HepG2 (cell line): ENCODE data around the gene TNXB. TPM values are rescaled to one million over a fixed set of nuclear protein-coding genes. Genes with fewer than 3 reads are reported as not detected.

ENCODE experiments used
- ATAC-seq: fragments of 200-7000 bp; cut with Tn5 transposase; 3 replicates; pipeline ENCODE4 v1.9.1; 2020; ENCODE audit warnings: mild to moderate bottlenecking, moderate library complexity
- BruUV-seq: library from RNA; stranded (reverse); fragments of 400-500 nt; replicated peaks from 2 replicates; lab custom pipeline; 2021; lab: Mats Ljungman, UMichigan
- CTCF ChIA-PET: fragments of 300-600 bp; formaldehyde crosslinking; extraction: SDS; loops from one replicate; lab custom pipeline; 2021; ENCODE audit warnings: low total read pairs, inconsistent platforms, low intra/inter-chr PET ratio; lab: Yijun Ruan, JAX
- POLR2A ChIA-PET: fragments of 350-600 bp; sonication (Branson Sonifier 250); formaldehyde crosslinking; loops from one replicate; lab custom pipeline; 2020; ENCODE audit warnings: antibody characterized with exemption, inconsistent platforms; lab: Yijun Ruan, JAX
- DNase-seq: peaks from one replicate; pipeline ENCODE4 v3.0.0-alpha.2; 2015; ENCODE audit warnings: low spot score
- FAIRE-seq: peaks from 3 replicates; lab custom pipeline; 2011; peaks lifted over from hg19 to GRCh38; lab: Jason Lieb, UNC
- H2AFZ ChIP-seq: one replicate; pipeline ENCODE4 v1.6.1; 2011; ENCODE audit warnings: low read length, inconsistent platforms
- H3K27ac ChIP-seq: fragments of 300-600 bp; 3 replicates; pipeline ENCODE4 v1.8.0; 2011; ENCODE audit warnings: mixed run types, mild to moderate bottlenecking, mixed read lengths, low read length, inconsistent platforms; ENCODE audit not compliant: insufficient read depth; ENCODE audit errors: extremely low read length
- H3K27me3 ChIP-seq, 2 experiments: fragments of 200-600 bp in 1 of 2; 2 replicates in 1 of 2; 3 replicates in 1 of 2; pipeline versions ENCODE4 v1.6.0 to v1.8.0; 2011; ENCODE audit warnings: low read length in 2 of 2, mild to moderate bottlenecking in 2 of 2, moderate library complexity in 2 of 2, inconsistent platforms in 1 of 2; ENCODE audit not compliant: insufficient read depth in 2 of 2, control insufficient read depth in 1 of 2
- H3K36me3 ChIP-seq, 2 experiments: fragments of 200-600 bp in 1 of 2; replicated peaks in 1 of 2; 2 replicates in 1 of 2; 3 replicates in 1 of 2; pipeline versions ENCODE4 v1.5.1 to v1.8.0; 2011; ENCODE audit warnings: low read length in 2 of 2, inconsistent platforms in 1 of 2; ENCODE audit not compliant: insufficient read depth in 2 of 2, control insufficient read depth in 1 of 2
- H3K4me1 ChIP-seq: 2 replicates; pipeline ENCODE4 v1.5.1; 2012; ENCODE audit warnings: low read length, inconsistent platforms; ENCODE audit not compliant: insufficient read depth
- H3K4me2 ChIP-seq: 2 replicates; pipeline ENCODE4 v1.6.0; 2011; ENCODE audit warnings: low read depth, low read length, inconsistent platforms
- H3K4me3 ChIP-seq, 3 experiments: fragments of 200-600 bp in 1 of 3; sonication (generic), shearing (Covaris generic) in 1 of 3; replicated peaks in 1 of 3; 2 replicates each; pipeline ENCODE4 v1.5.1; 2011 to 2016; ENCODE audit warnings: low read length in 3 of 3, inconsistent platforms in 2 of 3, low read depth in 2 of 3, mild to moderate bottlenecking in 2 of 3, control low read depth in 1 of 3, mixed read lengths in 1 of 3; ENCODE audit not compliant: insufficient read depth in 1 of 3
- H3K79me2 ChIP-seq: one replicate; pipeline ENCODE4 v1.6.1; 2011; ENCODE audit warnings: low read length, inconsistent platforms; ENCODE audit not compliant: insufficient read depth
- H3K9ac ChIP-seq: 2 replicates; pipeline ENCODE4 v1.6.0; 2011; ENCODE audit warnings: mild to moderate bottlenecking, low read depth, low read length, inconsistent platforms; ENCODE audit not compliant: insufficient read depth
- H3K9me3 ChIP-seq: 2 replicates; pipeline ENCODE4 v1.5.1; 2012; ENCODE audit warnings: mild to moderate bottlenecking, low read length
- H4K20me1 ChIP-seq: 2 replicates; pipeline ENCODE4 v1.6.0; 2011; ENCODE audit warnings: inconsistent platforms, mild to moderate bottlenecking, low read length, moderate library complexity; ENCODE audit not compliant: insufficient read depth
- IKZF5 ChIP-seq: IDR thresholded peaks from 2 replicates; pipeline ENCODE4 v1.6.1; 2018; ENCODE audit warnings: missing genetic modification reagents, mild to moderate bottlenecking, missing compliant biosample characterization
- IRF1 ChIP-seq: sonication (generic); formaldehyde crosslinking; IDR thresholded peaks from 2 replicates; pipeline ENCODE4 v1.4.0; 2020; ENCODE audit warnings: low read depth, mild to moderate bottlenecking, missing genetic modification reagents
- PCBP2 ChIP-seq: fragments of 200-400 bp; formaldehyde crosslinking; optimal IDR thresholded peaks from 2 replicates; pipeline ENCODE3; 2018; ENCODE audit warnings: low read length, low read depth; ENCODE audit not compliant: poor library complexity, severe bottlenecking
- SUZ12 ChIP-seq: fragments of 150-350 bp; IDR thresholded peaks from 2 replicates; pipeline ENCODE4 v1.6.1; 2014; ENCODE audit warnings: low read depth, low read length
- U2AF1 ChIP-seq: fragments of 200-400 bp; formaldehyde crosslinking; optimal IDR thresholded peaks from 2 replicates; pipeline ENCODE3; 2017; ENCODE audit warnings: mild to moderate bottlenecking, low read depth, low read length
- ZBTB25 ChIP-seq: IDR thresholded peaks from 2 replicates; pipeline ENCODE4 v1.6.1; 2018; ENCODE audit warnings: missing genetic modification reagents
- ZBTB26 ChIP-seq: IDR thresholded peaks from 2 replicates; pipeline ENCODE4 v1.6.1; 2016; ENCODE audit warnings: missing compliant biosample characterization, missing genetic modification reagents, borderline replicate concordance
- WGBS: methylation state at CpG from one replicate; pipeline ENCODE4 v1.1.6; 2017; ENCODE audit warnings: low lambda C conversion rate; 5-methylcytosine and 5-hydroxymethylcytosine counted together
- in situ Hi-C: cut with HindIII; loops from 2 replicates; pipeline ENCODE4 v1.10.0; 2017; ENCODE audit warnings: low pct_unique_long_range_greater_than_20kb; ENCODE audit not compliant: extremely low pct_ligation_motif_present
- intact Hi-C: fragments of 100-400 bp; cut with micrococcal nuclease; formaldehyde crosslinking; loops from one replicate; pipeline ENCODE4 v1.10.0; 2022; ENCODE audit not compliant: unreplicated experiment
- polyA plus RNA-seq, 8 experiments: library from polyadenylated mRNA; depleted of rRNA in 3 of 8; stranded (reverse) in 7 of 8; unstranded in 1 of 8; fragments of >200 nt; fragmentation: Illumina TruSeq in 4 of 8; extraction: Trizol in 4 of 8; gene quantifications; 2 replicates each; pipeline versions ENCODE4 v1.2.1 to v1.2.3, GENCODE V29; 2011 to 2016; ENCODE audit warnings: low read depth in 4 of 8, missing spikeins in 1 of 8, mixed read lengths in 1 of 8; ENCODE audit not compliant: insufficient read depth in 1 of 8
- total RNA-seq, 5 experiments: library from RNA; depleted of rRNA; stranded (reverse); fragments of >200 nt; fragmentation: Illumina TruSeq; extraction: Trizol; gene quantifications; 2 replicates each; pipeline ENCODE4 v1.2.3, GENCODE V29; 2016; ENCODE audit warnings: low read depth in 1 of 5
- TF ChIP-seq, protein P1 (sequence below): sonication (generic); formaldehyde crosslinking; IDR thresholded peaks from 2 replicates; pipeline ENCODE4 v1.8.0; 2022; ENCODE audit warnings: low read depth, missing genetic modification reagents

The TNXB gene
- total and polyA plus RNA-seq, 2 of the 13 experiments (the other 11 are each of a cell fraction or from before 2014, with no cell fraction given) = 1.6 to 2.7 TPM

- no peak overlapping the region for H3K9ac ChIP-seq
- H3K4me3 ChIP-seq = no peak overlapping the region
- WGBS = 83% methylated on average over 6 of the region's 6 CpGs
- intact Hi-C loops = no loop called here
- no peak overlapping the region for H2AFZ ChIP-seq
- no peak overlapping the region for H3K4me2 ChIP-seq
- no peaks in the 10 kb centered on the region for H4K20me1 ChIP-seq
- no peak for ATAC-seq
- in situ Hi-C loops = no loop called here
- ChIA-PET POLR2A (interaction anchor here (1.2 to 1.7 kb wide), 3 partner anchors 9 to 20 kb away, joined by 3 to 6 read pairs (median 3); partner anchors contain the start of genes ATF6B and FKBPL), CTCF (no interaction called here)
- no peak for FAIRE-seq
- H3K27me3 ChIP-seq = peaks cover 0 to 19% of the 10 kb centered on the region in 2 experiments; a peak in 3 of 5 replicates
- no peaks in the 10 kb centered on the region for H3K9me3 ChIP-seq
- H3K27ac ChIP-seq = no peak overlapping the region
- no peaks in the 10 kb centered on the region for H3K79me2 ChIP-seq
- peaks cover 17% of the 10 kb centered on the region for H3K4me1 ChIP-seq
- no TSS peak for BruUV-seq
- H3K36me3 ChIP-seq = no peaks in the 10 kb centered on the region
- no peak for DNase-seq
- TF ChIP-seq, protein P1, sequence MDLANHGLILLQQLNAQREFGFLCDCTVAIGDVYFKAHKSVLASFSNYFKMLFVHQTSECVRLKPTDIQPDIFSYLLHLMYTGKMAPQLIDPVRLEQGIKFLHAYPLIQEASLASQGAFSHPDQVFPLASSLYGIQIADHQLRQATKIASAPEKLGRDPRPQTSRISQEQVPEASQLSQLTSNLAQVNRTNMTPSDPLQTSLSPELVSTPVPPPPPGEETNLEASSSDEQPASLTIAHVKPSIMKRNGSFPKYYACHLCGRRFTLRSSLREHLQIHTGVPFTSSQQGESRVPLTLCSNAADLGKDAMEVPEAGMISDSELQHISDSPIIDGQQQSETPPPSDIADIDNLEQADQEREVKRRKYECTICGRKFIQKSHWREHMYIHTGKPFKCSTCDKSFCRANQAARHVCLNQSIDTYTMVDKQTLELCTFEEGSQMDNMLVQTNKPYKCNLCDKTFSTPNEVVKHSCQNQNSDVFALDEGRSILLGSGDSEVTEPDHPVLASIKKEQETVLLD (CRISPR knock-in tag) = no peak
- peak; percentile 10 for TF ChIP-seq PCBP2
Measured at GRCh38 chr6:32109765-32110160, 625 bp upstream of the TNXB start.

GRCh38 chr6:32108727-32109113, 418 bp downstream of the TNXB start:
- FAIRE-seq (no peak), DNase-seq (no peak), ATAC-seq (peak; percentile 4)
- Histone ChIP-seq H3K9ac (no peak overlapping the region), H3K36me3 (no peaks in the 10 kb centered on the region), H3K4me2 (no peak overlapping the region), H2AFZ (no peak overlapping the region), H3K27me3 (peaks cover 0 to 19% of the 10 kb centered on the region in 2 experiments; a peak in 4 of 5 replicates), H4K20me1 (no peaks in the 10 kb centered on the region), H3K4me3 (no peak overlapping the region), H3K27ac (no peak overlapping the region), H3K79me2 (no peaks in the 10 kb centered on the region), H3K9me3 (no peaks in the 10 kb centered on the region), H3K4me1 (peaks cover 10% of the 10 kb centered on the region)
- ChIA-PET CTCF (no interaction called here), POLR2A (no interaction called here)
- intact Hi-C loops (no loop called here), in situ Hi-C loops (no loop called here)
- BruUV-seq = no TSS peak
- 49% methylated on average over 6 of the region's 6 CpGs for WGBS
- no peak for TF ChIP-seq IKZF5
- TF ChIP-seq ZBTB26 = no peak
- no peak for TF ChIP-seq U2AF1
- TF ChIP-seq IRF1 (CRISPR knock-in tag) = no peak
- TF ChIP-seq SUZ12 = no peak
- no peak for TF ChIP-seq ZBTB25 (CRISPR knock-in tag)
